Measurements from ENCODE around the gene BRIP1. TPM values are rescaled to one million over a fixed set of nuclear protein-coding genes. Genes with fewer than 3 reads are reported as not detected.
"Not testable (repeated sequence)": the region's sequence is repeated elsewhere in the genome, so short reads cannot be mapped to it uniquely, and the experiment has no call there.

Gene BRIP1
- total RNA-seq, 1 donor from 2014 or later: not detected

DNA sequence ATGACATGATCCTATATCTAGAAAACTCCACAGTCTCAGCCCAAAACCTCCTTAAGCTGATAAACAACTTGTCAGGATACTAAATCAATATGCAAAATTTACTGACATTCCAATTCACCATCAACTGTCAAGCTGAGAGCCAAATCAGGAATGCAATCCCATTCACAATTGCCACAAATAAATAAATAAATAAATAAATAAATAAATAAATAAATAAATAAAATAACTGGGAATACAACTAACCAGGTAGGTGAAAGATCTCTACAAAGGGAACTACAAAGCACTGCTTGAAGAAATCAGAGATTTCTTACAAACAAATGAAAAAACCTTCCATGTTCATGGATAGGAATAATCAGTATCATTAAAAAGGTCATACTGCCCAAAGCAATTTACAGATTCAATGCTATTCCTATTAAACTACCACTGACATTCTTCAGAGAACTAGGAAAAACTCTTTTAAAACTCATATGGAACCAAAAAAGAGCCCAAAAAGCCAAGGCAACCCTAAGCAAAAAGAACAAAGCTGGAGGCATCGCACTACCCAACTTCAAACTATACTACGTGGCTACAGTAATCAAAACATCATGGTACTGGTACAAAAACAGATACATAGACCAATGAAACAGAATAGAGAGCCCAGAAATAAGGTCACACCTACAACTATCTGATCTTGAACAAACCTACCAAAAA is 37.7 kb downstream of the BRIP1 start:
- DNase-seq (ENCODE audit: low spot score in 2 of 2): no peak
- H3K27me3 ChIP-seq: no peaks in the 10 kb centered on the region
- intact Hi-C loops (cut with DNase I): no loop called here
- H3K9me3 ChIP-seq: no peaks in the 10 kb centered on the region
- no peaks in the 10 kb centered on the region for H3K36me3 ChIP-seq
- H3K4me1 ChIP-seq: no peaks in the 10 kb centered on the region
- H3K4me3 ChIP-seq: no peak overlapping the region
- TF ChIP-seq, protein P1, sequence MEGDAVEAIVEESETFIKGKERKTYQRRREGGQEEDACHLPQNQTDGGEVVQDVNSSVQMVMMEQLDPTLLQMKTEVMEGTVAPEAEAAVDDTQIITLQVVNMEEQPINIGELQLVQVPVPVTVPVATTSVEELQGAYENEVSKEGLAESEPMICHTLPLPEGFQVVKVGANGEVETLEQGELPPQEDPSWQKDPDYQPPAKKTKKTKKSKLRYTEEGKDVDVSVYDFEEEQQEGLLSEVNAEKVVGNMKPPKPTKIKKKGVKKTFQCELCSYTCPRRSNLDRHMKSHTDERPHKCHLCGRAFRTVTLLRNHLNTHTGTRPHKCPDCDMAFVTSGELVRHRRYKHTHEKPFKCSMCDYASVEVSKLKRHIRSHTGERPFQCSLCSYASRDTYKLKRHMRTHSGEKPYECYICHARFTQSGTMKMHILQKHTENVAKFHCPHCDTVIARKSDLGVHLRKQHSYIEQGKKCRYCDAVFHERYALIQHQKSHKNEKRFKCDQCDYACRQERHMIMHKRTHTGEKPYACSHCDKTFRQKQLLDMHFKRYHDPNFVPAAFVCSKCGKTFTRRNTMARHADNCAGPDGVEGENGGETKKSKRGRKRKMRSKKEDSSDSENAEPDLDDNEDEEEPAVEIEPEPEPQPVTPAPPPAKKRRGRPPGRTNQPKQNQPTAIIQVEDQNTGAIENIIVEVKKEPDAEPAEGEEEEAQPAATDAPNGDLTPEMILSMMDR (IDR thresholded peaks at IDR 0.05): no peak
- no peak overlapping the region for H3K27ac ChIP-seq

DNA sequence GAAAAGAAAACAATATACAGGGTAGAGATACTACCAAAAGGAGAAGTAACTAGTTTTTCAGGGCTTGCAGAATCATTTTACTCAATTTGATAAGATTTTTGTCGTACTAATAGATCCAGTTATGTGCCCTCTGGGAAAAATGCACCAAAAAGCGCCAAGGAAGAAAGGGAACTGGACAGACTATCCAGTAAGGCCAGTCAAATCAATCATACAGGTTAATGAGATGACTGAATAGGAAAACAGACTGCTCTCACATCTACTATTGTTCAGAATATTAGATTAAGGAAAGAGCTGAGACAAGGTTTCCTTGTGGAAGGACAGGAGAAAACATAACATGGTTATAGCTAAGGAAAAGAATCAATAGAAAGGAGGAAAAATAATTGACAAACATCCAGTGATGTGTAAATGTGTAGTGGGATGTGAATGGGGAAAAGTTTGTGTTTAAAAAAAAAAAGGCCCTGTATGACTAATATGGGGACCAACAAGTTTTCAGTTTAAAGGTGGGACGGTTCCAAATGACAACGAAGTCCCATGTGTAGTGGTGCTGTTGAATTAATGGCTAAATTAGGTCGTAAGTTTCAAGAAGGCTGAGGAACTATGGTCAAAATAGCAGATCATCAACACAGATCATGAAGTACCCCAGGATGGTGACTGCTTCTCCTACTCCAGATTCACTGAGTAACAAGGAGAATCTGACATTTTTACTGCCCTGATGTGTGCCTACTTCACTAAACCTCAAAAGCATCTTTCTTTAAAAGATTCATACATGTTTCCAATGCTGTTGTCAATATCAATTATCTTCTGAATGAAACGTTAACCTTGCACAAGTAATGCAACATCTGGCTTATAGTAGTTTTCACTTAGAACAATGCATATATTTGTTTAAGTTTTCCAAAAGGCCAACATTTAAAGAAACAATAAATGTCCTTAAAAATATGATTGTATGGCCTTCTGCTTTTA is 40.7 kb downstream of the BRIP1 start:
- H3K27ac ChIP-seq: no peak overlapping the region
- H3K9me3 ChIP-seq: no peaks in the 10 kb centered on the region
- intact Hi-C loops (cut with DNase I): no loop called here
- DNase-seq (ENCODE audit: low spot score in 2 of 2): no peak
- H3K4me1 ChIP-seq: no peaks in the 10 kb centered on the region
- no peak overlapping the region for H3K4me3 ChIP-seq
- H3K36me3 ChIP-seq: no peaks in the 10 kb centered on the region
- TF ChIP-seq, protein P1 (IDR thresholded peaks at IDR 0.05): no peak
- H3K27me3 ChIP-seq: no peaks in the 10 kb centered on the region

DNA sequence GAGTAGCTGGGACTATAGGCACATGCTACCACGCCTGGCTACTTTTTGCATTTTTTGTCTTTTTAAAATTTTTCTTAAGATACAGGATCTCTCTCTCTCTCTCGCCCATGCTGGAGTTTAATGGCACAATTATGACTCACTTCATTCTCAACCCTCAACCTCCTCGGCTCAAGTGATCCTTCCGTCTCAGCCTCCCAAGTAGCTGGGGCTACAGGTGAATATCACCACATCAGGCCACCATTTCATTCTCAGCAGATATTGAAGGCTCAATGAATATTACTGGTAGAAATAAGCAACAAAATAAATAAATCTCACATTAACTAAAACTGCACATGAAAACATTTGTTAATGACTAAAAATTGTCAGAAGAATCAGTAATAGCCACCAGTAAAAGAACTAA is 41.7 kb downstream of the BRIP1 start:
- intact Hi-C loops (cut with DNase I): no loop called here
- H3K36me3 ChIP-seq: no peaks in the 10 kb centered on the region
- no peak overlapping the region for H3K27ac ChIP-seq
- H3K27me3 ChIP-seq: no peaks in the 10 kb centered on the region
- no peak for DNase-seq (ENCODE audit: low spot score in 2 of 2)
- H3K9me3 ChIP-seq: no peaks in the 10 kb centered on the region
- TF ChIP-seq, protein P1 (IDR thresholded peaks at IDR 0.05): no peak
- H3K4me1 ChIP-seq: no peaks in the 10 kb centered on the region
- H3K4me3 ChIP-seq: no peak overlapping the region

DNA sequence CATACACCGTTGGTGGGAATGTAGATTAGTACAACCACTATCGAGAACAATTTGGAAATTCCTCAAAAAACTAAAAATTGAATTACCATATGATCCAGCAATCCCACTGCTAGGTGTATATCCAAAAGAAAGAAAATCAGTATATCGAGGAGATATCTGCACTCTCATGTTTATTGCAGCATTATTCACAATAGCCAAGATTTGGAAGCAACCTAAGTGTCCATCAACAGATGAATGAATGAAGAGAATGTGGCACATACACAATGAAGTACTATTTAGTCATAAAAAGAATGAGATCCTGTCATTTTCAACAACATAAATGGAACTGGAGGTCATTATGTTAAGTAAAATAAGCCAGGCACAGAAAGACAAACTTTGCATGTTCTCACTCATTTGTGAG is 44.1 kb downstream of the BRIP1 start:
- H3K36me3 ChIP-seq; H3K27ac ChIP-seq; DNase-seq (ENCODE audit: low spot score in 2 of 2); H3K9me3 ChIP-seq; intact Hi-C loops (cut with DNase I); H3K4me3 ChIP-seq; H3K4me1 ChIP-seq; H3K27me3 ChIP-seq: not testable (repeated sequence)

DNA sequence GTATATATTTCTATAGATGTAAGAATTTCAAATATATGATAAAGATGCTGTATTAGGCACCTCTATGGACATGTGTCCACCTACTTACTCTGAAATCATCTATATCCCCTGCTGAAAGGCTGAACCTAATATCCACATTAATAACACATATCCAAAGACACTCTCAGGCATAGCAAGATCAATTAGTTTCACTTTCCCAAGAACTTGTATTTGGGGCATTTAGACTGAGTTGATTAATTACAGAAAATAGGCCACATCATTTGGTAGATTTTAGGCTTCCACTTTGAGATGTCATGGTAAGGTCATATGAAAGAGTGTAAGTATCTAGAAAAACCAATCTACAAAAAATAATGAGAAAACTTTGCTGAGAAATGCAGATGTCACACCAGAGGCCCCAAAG is 45.1 kb downstream of the BRIP1 start:
- Histone ChIP-seq H3K36me3 (no peaks in the 10 kb centered on the region), H3K9me3 (no peaks in the 10 kb centered on the region), H3K4me3 (no peak overlapping the region), H3K4me1 (no peaks in the 10 kb centered on the region), H3K27ac (no peak overlapping the region), H3K27me3 (no peaks in the 10 kb centered on the region)
- DNase-seq (ENCODE audit: low spot score in 2 of 2): no peak
- intact Hi-C loops (cut with DNase I): no loop called here
- TF ChIP-seq, protein P1 (IDR thresholded peaks at IDR 0.05): no peak

DNA sequence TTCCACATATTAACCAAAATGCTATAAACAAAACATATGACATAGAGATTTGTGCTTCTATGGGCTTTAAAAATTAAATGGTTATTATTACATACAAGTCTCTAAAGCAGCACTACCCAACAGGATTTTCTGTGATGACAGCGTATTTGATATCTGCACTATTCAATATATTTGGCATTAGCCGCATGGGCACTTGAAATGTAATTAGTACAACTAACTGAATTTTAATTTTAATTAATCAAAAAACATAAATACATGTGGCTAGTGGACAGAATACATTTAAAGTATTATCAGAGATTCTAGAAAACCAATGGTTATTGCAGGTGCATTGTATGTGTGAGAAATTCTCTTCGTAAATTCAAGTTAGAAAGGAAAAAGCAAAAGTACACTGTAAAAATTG is 45.9 kb downstream of the BRIP1 start:
- intact Hi-C loops (cut with DNase I): no loop called here
- Histone ChIP-seq H3K4me1 (no peaks in the 10 kb centered on the region), H3K27ac (no peak overlapping the region), H3K27me3 (no peaks in the 10 kb centered on the region), H3K9me3 (no peaks in the 10 kb centered on the region), H3K4me3 (no peak overlapping the region), H3K36me3 (no peaks in the 10 kb centered on the region)
- no peak for DNase-seq (ENCODE audit: low spot score in 2 of 2)
- TF ChIP-seq, protein P1 (IDR thresholded peaks at IDR 0.05): no peak
